Adipose tissue (tissue), 3 donors: ENCODE measurements around the gene TMPRSS2. TPM values are rescaled to one million over a fixed set of nuclear protein-coding genes. Genes with fewer than 3 reads are reported as not detected.

Source experiments
- H3K27ac ChIP-seq: one replicate; pipeline ENCODE4 v1.5.1; 2013; ENCODE audit warnings: low read depth, low read length
- WGBS, 3 donors: extraction: QIAGEN DNeasy Blood & Tissue Kit; methylation state at CpG; one replicate each; pipeline ENCODE4 v1.1.7; 2013; 5-methylcytosine and 5-hydroxymethylcytosine counted together
- polyA plus RNA-seq, 3 donors: library from polyadenylated mRNA; stranded (reverse); fragments of 200-250 nt; gene quantifications; one replicate each; pipeline ENCODE4 v1.2.3, GENCODE V29; 2013
- donor health status: healthy with polysubstance abuse.
- donor health status: Bipolar disorder and iron deficiency.
- donor health status: healthy.

TMPRSS2 gene
- polyA plus RNA-seq, 3 donors, result 0.11 to 111 (median 11.1) TPM

DNA sequence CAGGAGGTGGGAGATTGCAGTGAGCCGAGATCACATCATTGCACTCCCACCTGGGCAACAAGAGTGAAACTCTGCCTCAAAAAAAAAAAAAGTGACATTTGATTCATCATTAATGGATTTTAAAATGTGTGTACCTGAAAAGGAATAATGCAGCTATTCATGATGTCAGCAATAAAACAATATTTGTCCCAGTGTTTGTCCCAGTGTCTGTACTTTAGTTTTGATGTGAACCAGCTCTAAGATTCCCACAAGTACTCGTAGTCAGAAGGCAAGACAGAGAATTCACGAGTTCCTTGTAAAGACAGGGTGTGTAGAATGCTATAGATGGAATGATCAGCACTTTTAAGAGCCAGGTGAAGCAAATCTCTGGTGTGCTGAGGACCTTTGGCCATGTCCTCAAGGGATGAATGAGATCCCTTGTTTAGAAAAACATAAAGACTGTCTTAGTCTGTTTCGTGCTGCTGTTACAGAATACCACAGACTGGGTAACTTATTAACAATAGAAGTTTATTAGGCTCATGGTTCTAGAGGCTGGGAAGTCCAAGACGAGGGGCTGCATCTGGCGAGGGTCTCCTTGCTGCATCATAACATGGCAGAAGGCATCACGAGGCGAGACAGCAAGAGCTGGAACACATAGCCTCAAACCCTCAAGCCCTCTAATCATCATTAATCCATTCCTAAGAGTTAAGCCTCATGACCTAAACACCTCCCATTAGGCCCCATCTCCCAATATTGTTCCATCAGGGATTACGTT, 12.0 kb upstream of the TMPRSS2 start:
- WGBS, 3 donors, result 84 to 91% (median 87%) methylated on average over 9 of the region's 9 CpGs

DNA sequence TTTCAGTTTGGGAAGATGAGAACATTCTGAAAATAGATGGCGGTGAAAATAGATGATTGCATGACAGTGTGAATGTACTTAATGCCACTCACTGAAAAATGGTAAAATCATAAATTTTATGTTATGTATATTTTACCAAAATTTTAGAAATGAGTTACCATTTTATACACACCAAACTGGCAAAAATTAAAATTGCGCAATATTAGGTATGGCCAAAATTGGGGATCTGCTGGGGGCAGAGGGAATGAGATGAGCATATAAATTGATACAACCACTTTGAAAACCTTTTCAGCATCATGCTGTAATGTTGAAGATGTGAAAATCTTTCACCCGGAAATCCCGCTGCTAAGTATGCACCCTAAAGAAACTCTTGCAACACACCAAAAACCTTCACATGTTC, 10.8 kb upstream of the TMPRSS2 start:
- 94 to 98% (median 97%) methylated on average over 4 of the region's 4 CpGs for WGBS, 3 donors
- H3K27ac ChIP-seq, result no peak overlapping the region

More for the DNA sequence above, 12.0 kb upstream of the TMPRSS2 start:
- H3K27ac ChIP-seq, result no peak overlapping the region

DNA sequence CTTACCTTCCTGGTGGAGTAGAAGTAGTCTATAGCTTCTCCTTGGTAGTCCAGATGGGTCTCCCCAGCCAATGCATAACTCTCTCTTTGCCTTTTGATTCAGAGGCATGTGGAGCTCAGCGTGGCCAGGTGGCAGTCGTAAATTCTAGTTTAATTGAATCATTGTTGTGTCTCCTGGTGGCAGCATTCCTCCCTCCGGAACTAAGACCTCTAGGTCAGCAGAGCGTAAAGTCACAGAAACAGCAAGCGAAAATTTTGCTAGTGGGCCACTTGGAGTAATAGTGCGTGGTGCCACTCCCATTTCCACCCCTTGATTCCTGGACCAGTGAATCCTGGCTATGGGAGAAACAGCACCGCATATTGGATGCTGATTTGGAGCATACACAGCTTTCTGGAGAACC, 3.9 kb upstream of the TMPRSS2 start:
- 58 to 74% (median 63%) methylated on average over 7 of the region's 7 CpGs for WGBS, 3 donors
- no peak overlapping the region for H3K27ac ChIP-seq

DNA sequence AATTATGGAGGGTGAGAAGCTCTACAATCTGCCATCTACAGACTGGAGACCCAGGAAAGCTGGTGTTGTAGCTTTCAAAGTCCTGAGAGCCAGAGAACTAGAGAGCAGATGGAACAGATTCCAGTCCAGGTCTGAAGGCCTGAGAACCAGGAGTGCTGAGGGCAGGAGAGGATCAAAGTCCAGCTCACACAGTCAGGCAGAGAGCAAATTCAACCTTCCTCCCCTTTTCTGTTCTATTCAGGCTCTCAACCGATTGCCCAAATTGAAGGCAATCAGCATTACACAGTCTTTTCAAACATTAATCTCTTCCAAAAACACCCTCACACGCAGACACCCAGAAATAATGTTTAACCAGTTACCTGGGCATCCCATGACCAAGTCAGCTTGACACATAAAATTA, 2.5 kb upstream of the TMPRSS2 start:
- no peak overlapping the region for H3K27ac ChIP-seq
- WGBS, 3 donors, result 17 to 63% (median 36%) methylated on average over 2 of the region's 2 CpGs

DNA sequence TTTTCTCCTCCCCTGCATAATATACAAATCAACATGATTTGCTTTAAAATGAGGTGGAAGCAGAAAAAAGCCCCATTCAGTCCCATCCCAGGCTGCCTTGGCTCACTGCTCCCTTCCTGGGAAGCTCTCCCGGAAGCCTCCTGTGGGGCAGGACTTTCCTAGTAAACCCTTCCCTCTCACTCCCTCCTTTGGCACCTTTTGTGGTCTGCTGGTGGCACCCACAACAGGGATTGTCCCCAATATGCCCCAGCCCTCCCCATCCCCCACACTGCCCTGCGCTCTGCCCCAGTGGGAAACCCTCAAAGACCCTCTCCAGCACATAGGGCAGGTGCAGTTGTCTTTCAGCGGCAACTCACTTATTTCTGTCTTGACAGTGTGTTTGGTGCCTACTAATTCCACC, 1.8 kb upstream of the TMPRSS2 start:
- H3K27ac ChIP-seq, result no peak overlapping the region
- WGBS, 3 donors, result 46 to 57% (median 49%) methylated on average over 3 of the region's 3 CpGs

DNA sequence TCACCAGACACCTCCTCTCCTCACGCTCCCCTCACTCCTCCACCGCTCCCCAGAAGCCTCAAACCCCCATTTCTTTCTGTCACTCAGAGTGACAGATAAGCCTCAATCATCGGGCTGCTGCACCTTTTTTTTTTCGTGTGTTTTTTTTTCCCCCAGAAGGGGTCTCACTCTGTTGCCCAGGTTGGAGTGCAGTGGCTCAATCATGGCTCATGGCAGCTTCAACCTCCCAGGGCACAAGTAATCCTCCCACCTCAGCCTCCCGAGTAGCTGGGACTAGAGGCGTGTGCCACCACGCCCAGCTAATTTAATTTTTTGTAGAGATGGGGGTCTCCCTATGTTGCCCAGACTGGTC, 1.2 kb upstream of the TMPRSS2 start:
- WGBS, 3 donors, result 54 to 56% (median 56%) methylated on average over 7 of the region's 7 CpGs
- no peak overlapping the region for H3K27ac ChIP-seq

DNA sequence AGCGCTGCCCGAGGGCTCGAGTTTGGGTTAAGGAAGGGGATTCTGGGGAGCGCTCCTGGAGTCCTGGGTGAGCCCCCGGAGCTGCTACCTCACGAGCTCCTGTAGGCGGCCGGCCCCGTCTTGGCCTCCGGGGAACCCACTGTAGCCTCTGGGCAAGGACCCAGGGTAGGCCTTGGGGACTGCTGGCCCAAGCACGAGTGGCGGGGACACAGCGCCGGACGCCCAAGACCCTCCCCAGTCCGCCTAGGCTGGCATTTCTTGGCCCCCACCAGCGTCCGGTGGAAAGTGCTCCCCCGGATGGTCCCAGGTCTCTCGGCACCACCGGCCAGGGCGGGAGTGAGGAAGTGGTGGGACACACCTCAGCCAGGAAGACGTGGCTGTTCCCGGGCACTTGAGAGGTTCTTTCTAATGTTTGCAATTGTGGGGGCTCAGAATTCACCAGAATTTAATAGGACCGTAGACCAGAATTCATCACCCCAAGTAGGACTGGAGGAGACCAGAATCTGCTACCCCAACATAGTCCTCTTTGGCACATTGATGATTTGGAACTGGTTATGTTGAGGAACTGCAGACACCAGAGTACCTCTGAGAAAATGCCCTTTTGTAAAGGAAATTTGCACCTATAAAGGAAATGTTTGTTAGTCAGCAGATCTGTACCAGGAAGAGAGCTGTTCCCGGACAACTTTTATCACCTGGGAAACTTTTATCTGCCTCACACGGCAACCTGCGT, 622 bp upstream of the TMPRSS2 start:
- H3K27ac ChIP-seq, result no peak overlapping the region

DNA sequence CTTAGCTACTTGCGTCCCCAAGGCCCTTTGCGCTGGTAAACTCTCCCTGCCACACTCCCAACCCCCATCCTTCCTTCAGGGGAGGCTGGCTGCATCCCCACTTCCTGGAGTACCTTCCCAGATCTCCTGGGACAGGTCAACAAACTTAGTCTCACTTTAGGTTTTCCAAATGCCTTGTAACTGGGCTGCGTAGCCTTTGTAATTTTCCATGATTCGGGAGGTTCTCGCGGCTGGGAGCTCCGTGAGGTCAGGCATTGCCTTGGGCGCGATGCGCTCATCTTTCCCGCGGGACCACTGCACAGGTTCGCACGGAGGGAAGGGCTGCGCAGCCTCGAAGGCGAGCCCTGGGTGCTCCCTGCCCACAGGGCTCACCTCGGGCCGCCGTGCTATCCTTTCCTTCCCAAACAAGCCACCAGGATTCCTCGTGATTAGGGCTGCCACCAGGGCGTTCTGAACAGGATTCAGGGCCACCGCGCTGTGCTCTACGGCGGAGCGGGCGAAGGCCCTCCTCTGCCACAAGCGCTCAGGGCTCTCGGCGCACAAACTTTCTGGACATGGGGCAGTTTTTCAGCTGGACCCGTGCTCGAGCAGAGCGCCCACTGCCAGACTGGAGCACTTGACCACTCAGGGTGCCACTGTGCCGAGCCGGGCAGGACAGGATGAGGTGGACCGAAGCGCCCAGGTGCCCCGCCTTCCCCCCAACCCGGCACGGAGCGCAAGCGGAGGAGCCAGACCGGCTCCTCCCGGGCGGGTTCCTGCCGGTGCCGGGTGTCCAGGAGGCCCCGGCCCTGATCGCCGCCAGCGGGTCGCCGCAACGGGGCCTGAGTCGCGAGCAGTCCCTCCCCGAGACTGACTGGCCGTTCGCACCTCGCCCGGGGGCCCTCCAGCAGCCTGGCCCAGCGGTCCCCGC, 1.1 kb downstream of the TMPRSS2 start:
- no peak overlapping the region for H3K27ac ChIP-seq
- WGBS, 3 donors, result 2 to 5% (median 3%) methylated on average over 59 to 64 of the region's 64 CpGs

More for the DNA sequence above, 622 bp upstream of the TMPRSS2 start:
- 5 to 7% (median 7%) methylated on average over 27 to 28 of the region's 28 CpGs for WGBS, 3 donors

DNA sequence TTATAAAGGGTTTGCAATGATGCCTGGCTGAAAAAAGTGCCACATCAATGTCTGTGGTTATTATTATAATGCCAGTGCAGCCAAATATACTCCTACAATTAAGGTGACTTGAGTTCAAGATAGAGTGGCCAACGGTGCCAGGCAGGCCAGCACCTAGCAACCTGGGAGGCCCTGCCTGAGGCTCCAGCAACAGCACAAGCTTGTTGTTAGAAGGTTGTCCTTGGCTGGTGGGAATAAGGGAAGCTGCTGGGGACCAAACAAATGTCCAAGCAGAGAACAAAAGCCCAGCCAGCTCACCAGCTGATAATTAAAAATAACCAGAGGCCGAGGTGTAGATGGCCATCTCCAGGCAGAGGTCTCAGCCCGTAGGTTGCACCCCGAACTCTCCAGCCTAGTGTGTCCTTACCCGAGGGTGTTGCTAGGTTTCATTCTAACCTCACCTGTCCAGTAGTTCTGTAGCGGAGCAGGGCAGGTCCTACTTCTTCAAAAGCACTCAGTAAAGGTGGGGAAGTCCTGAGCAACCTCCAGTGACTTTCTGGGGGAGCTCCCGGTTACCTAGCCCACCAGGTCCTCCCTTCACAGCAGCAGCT, 1.9 kb downstream of the TMPRSS2 start:
- WGBS, 3 donors, result 28 to 69% (median 64%) methylated on average over 7 of the region's 7 CpGs
- H3K27ac ChIP-seq, result no peak overlapping the region

DNA sequence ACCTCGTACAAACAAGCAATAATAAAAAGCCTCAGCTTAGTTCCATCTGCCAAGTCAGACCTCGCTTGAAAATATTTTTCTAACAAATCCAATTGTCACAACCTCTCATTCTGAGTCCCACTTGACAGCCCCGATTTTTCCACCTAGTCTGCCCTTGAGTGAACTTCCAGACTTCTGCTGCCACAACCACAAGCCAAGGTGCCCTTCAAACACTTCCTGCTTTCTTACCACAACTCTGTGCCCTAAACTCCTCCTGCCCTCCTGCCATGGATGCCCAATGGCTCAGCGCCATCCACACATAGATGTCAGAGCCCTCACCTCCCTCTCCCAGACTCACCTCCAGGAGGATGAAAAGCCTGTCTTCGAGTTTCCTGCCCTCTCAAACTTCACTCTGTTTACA, 3.9 kb downstream of the TMPRSS2 start:
- no peak overlapping the region for H3K27ac ChIP-seq
- WGBS, 3 donors, result 27 to 48% (median 46%) methylated on average over 5 of the region's 5 CpGs

DNA sequence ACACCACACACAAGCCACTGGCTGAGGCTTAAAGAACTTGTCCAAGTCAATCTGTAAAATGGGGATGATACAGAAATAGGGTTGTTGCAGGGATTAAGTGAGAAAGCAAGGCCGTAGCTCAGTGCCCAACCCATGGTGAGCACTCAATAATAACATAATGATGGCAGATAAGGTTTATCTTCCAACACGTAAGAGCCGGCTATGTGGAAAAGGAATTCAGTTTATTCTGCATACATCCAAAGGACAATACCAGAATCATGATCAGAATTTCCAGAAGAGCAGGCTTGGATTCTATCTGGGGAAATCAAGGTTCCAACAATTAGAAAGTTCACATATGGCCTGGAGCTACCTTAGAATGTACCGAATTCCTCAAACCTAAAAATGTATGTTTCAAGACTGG, 4.6 kb downstream of the TMPRSS2 start:
- no peak overlapping the region for H3K27ac ChIP-seq
- 46 to 86% (median 77%) methylated on average over 4 of the region's 4 CpGs for WGBS, 3 donors

DNA sequence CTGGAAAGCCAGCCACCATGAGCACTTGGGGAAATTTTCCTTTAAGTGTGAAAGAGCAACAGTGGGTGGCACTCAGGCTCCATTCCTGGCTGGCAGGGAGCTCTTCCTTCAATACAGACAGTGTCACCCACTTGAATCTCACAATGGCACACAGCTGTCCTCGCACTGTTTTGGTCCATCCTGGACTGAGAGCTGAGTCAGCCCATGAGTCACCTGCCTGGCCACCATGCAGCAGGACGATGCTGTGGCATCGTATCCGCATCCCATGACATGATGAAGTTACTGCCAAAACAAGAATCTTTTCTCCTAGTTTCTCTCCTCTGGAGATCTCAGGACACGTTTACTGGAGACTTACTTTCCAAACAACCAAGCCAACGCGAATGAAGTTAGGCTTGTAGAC, 6.0 kb downstream of the TMPRSS2 start:
- no peak overlapping the region for H3K27ac ChIP-seq
- WGBS, 3 donors, result 65 to 82% (median 79%) methylated on average over 7 of the region's 7 CpGs

DNA sequence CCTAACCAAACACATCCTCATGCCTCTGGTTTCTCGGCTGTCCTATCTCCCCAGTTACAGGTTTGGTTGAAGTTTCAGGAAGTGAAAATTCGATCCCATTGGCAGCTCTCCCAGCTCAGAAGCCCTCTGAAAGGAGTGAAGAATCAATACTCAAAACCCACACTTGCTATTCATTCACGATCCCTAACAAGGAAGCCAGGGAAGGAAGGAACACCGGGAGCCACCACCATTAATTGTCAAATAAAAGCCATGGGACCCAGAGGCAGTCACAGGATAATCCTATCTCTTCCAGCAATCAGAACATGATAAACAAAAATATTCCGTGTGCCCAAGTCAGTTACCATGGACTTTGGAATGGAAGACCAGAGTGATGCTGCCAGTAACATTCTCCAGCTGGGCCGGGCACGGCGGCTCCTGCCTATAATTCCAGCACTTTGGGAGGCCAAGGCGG, 7.0 kb downstream of the TMPRSS2 start:
- WGBS, 3 donors, result 18 to 62% (median 58%) methylated on average over 9 of the region's 9 CpGs
- H3K27ac ChIP-seq, result no peak overlapping the region

DNA sequence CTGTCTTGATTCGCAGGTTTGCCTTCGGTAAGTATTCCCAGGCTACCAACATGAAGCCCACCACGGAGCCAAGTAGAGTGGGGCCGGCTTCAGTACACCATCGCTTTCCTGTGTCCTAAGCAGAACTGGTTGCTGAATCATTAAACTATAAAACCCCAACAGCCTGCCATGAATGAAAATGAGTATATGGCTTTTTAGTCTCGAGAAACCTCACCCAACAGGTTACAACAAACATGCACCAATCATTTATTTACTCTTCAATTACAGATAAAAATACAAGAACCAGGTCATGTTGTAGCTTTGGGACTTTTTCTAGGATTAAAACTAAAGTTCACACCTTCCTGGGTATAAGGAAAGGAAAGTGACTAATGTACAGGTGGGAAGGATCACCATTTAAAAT, 7.6 kb downstream of the TMPRSS2 start:
- 29 to 90% (median 81%) methylated on average over 6 of the region's 6 CpGs for WGBS, 3 donors
- H3K27ac ChIP-seq, result no peak overlapping the region

DNA sequence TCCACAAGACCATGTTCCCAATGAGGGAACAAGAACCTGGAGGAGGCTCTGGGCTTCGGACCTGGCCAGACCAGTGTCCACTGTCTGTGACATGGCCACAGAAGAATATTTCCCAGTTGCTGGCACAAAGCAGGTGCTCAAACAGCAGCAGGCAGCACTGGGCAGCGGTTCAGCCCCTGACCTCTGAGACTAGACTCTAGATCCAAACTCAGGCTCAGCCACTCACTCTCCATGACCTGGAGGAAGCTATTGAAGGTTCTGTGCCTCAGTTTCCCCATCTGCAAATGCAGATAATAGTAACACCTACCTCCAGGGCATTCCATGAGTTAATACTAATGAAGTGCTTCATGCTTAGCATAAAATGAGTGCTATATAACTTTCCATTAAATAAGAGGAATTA, 8.0 kb downstream of the TMPRSS2 start:
- 32 to 79% (median 75%) methylated on average over 2 of the region's 2 CpGs for WGBS, 3 donors
- no peak overlapping the region for H3K27ac ChIP-seq

DNA sequence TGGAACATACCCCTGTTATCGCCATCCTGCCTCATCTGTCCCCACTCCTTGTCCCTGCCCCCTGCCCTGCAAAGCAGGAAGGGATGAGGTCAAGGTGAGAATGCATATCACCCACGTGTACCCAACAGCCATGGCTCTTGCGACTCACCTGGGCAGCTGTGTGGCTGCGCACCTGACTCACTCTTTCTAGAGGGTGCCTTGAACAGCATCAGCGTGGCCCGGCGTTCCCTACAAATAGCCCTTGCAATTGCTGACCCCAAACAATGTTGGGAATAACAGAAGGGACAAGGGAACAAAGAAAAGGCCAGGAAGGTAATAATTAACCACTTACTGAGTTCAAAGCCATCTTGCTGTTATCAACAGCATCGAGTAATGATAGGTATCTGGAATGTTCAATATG, 10.2 kb downstream of the TMPRSS2 start:
- 40 to 85% (median 79%) methylated on average over 8 of the region's 8 CpGs for WGBS, 3 donors
- H3K27ac ChIP-seq, result no peak overlapping the region

DNA sequence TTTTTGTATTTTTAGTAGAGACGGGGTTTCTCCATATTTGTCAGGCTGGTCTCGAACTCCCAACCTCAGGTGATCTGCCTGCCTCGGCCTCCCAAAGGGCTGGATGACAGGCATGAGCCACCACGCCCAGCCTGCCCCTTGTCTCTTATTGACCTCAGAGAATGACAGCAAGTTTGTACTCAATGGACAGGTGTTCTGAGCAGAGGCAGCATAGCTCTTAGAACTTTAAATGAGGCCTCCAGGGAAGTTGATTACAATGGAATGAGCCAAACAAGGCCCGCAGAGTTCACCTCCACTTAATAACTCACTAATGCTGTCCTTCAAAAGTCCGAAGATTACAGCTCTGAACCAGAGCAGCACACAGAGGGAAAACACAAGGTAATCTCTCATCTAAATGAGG, 10.9 kb downstream of the TMPRSS2 start:
- 52 to 85% (median 84%) methylated on average over 6 of the region's 6 CpGs for WGBS, 3 donors
- H3K27ac ChIP-seq, result no peak overlapping the region

DNA sequence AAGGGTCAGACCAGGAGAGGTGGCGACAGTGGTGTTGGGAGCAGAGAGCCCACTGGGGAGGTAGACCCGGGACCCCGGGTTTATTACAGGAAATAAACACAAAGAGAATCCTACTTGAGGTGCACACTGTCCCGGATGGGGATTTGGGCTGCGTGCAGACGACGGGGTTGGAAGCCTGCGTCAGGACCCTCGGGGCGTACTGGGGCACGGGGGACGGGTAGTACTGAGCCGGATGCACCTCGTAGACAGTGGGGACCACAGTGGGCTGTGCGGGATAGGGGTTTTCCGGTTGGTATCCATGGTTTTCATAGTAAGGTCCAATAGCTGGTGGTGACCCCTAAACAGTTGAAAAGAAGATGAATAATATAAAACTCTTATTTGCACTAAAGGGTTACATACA, 13.7 kb downstream of the TMPRSS2 start:
- 90 to 95% (median 94%) methylated on average over 16 of the region's 16 CpGs for WGBS, 3 donors
- H3K27ac ChIP-seq, result no peak overlapping the region

DNA sequence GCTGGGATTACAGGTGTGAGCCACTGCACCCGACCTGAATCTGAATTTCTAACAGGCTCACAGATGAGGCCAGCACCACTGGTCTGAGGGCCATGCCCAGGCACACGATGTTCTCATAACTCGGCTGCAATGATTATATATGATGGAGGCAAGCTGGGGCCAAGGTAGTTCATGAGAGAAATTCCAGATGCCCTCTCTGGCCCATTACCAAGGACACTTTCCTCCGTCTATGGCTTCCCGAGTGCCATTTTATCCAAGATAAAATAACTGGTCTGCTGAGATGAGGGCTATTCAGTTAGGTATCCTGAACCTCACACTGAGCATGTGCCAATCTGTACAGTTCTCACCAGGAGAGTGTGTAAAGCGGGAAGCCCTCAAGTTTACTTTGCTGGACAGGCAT, 16.5 kb downstream of the TMPRSS2 start:
- 34 to 75% (median 67%) methylated on average over 6 of the region's 6 CpGs for WGBS, 3 donors
- no peak overlapping the region for H3K27ac ChIP-seq
